ENCODE results near the gene SOAT2. TPM values are rescaled to one million over a fixed set of nuclear protein-coding genes. Genes with fewer than 3 reads are reported as not detected.

Gene SOAT2
- total and polyA plus RNA-seq, 2 donors (not counting 3 experiments of a cell fraction or from before 2014, with no cell fraction given) = not detected

- no peak overlapping the region for H3K4me2 ChIP-seq (ENCODE audit: insufficient read depth, low read length)
- DNase-seq (ENCODE audit: low read depth, low spot score) (no peak), FAIRE-seq (no peak)
- H4K20me1 ChIP-seq (replicated peaks; ENCODE audit: control insufficient read depth, extremely low read depth, insufficient read depth, low read length) = no peaks in the 10 kb centered on the region
- no peak overlapping the region for H2AFZ ChIP-seq (ENCODE audit: low read depth, low read length)
- dilution Hi-C loops (cut with MboI; ENCODE audit: extremely low pct_ligation_motif_present, low sequenced_read_pairs) = no loop called here
- no peak overlapping the region for H3K9ac ChIP-seq (replicated peaks; ENCODE audit: extremely low read depth, insufficient read depth, low read length)
- H3K9me1 ChIP-seq (replicated peaks; ENCODE audit: control insufficient read depth, extremely low read depth, insufficient read depth, low read length) = no peaks in the 10 kb centered on the region
- intact Hi-C loops (cut with micrococcal nuclease) = no loop called here
- POLR2A ChIA-PET = no interaction called here
- no peak overlapping the region for H3K27ac ChIP-seq (ENCODE audit: insufficient read depth, low read depth, low read length)
- no peaks in the 10 kb centered on the region for H3K36me3 ChIP-seq (ENCODE audit: control insufficient read depth in 2 of 2, extremely low read depth in 1 of 2, insufficient read depth in 2 of 2, low read length in 2 of 2)
- H3K4me1 ChIP-seq (ENCODE audit: control insufficient read depth, extremely low read depth, insufficient read depth, low read length) = no peaks in the 10 kb centered on the region
- CTCF ChIA-PET = interaction anchor here (1.0 kb wide), 1 partner anchor 46 kb away, joined by 3 read pairs; no protein-coding TSS in a partner anchor
- no peaks in the 10 kb centered on the region for H3K79me2 ChIP-seq (ENCODE audit: control insufficient read depth, insufficient read depth, low read length)
- H3K4me3 ChIP-seq (replicated peaks in 1 of 3; ENCODE audit: insufficient read depth in 1 of 3, low read depth in 1 of 3, low read length in 3 of 3) = no peak overlapping the region
- TF ChIP-seq POLR2AphosphoS5 (IDR thresholded peaks at IDR 0.05; ENCODE audit: insufficient read depth, low read depth, low read length) (no peak), MAX (IDR thresholded peaks at IDR 0.05; ENCODE audit: insufficient read depth, insufficient read length) (no peak), FOS (IDR thresholded peaks at IDR 0.05; ENCODE audit: borderline replicate concordance, insufficient read depth, low read length) (no peak), JUN (IDR thresholded peaks at IDR 0.05; ENCODE audit: borderline replicate concordance, insufficient read depth, insufficient read length, low read depth) (no peak), POLR2A (IDR thresholded peaks at IDR 0.05; ENCODE audit: low read depth, low read length) (no peak), MYC (IDR thresholded peaks at IDR 0.05; ENCODE audit: low read depth, low read length) (no peak), GATA2 (IDR thresholded peaks at IDR 0.05; ENCODE audit: insufficient read depth, insufficient read length, low read depth, low read length) (no peak), CTCF (IDR thresholded peaks at IDR 0.05; ENCODE audit: extremely low read depth in 1 of 2, insufficient read depth in 1 of 2, low read depth in 1 of 2, low read length in 2 of 2) (no peak), EZH2 (IDR thresholded peaks at IDR 0.05; ENCODE audit: borderline replicate concordance, low read depth, low read length, severe bottlenecking) (no peak)
- no TSS peak for BruUV-seq (replicated peaks)
- no peaks in the 10 kb centered on the region for H3K27me3 ChIP-seq (ENCODE audit: control insufficient read depth in 2 of 2, insufficient read depth in 2 of 2, low read length in 2 of 2)
- H3K9me3 ChIP-seq (replicated peaks; ENCODE audit: control insufficient read depth, insufficient read depth, low read length) = no peaks in the 10 kb centered on the region
Measured at GRCh38 chr12:53113951-53114350, 10.7 kb downstream of the SOAT2 start.

Measured in endothelial cell of umbilical vein (primary cell).